ENCODE measurements around the gene USP21.

- no peak for TF ChIP-seq POLR2A (IDR thresholded peaks at IDR 0.05)
- no peak for TF ChIP-seq CTCF (IDR thresholded peaks at IDR 0.05)
These were observed 28.0 kb downstream of the USP21 start for GRCh38 chr1:161187311-161187710.
